ENCODE measurements around the gene KCTD21.

GRCh38 chr11:78202733-78203167, 14.3 kb upstream of the KCTD21 start:
- TF ChIP-seq CTCF (IDR thresholded peaks at IDR 0.05; ENCODE audit: low read length) (no peak), EZH2 (IDR thresholded peaks at IDR 0.05; ENCODE audit: borderline replicate concordance, low read length) (no peak)

Data from OCI-LY1 (cell line).